SK-N-SH (cell line): ENCODE results near the gene PLK2. TPM values are rescaled to one million over a fixed set of nuclear protein-coding genes. Genes with fewer than 3 reads are reported as not detected.

ENCODE experiments used
- CTCF ChIA-PET: fragments of 300-600, 350-600 bp; formaldehyde crosslinking; extraction: SDS; loops from one replicate; lab custom pipeline; 2021; lab: Yijun Ruan, JAX
- POLR2A ChIA-PET: fragments of 350-600 bp; sonication (Branson Sonifier 250); formaldehyde crosslinking; extraction: SDS; loops from one replicate; lab custom pipeline; 2020; ENCODE audit warnings: antibody characterized with exemption, inconsistent platforms; lab: Yijun Ruan, JAX
- DNase-seq: peaks from one replicate; pipeline ENCODE4 v3.0.0; 2012
- H2AFZ ChIP-seq: fragments of 200-600 bp; sonication (generic); 2 replicates; pipeline ENCODE4 v1.8.1; 2016; ENCODE audit warnings: antibody characterized with exemption, mild to moderate bottlenecking, low read depth
- H3F3A ChIP-seq: fragments of 200-600 bp; sonication (generic); replicated peaks from 2 replicates; pipeline ENCODE3; 2016; ENCODE audit warnings: antibody characterized with exemption, mild to moderate bottlenecking; ENCODE audit not compliant: insufficient read depth
- H3K27ac ChIP-seq, 2 experiments: fragments of 200-500 bp in 1 of 2; fragments of 200-600 bp in 1 of 2; sonication (Bioruptor generic) in 1 of 2; sonication (generic), shearing (Covaris generic) in 1 of 2; 2 replicates each; pipeline versions ENCODE4 v1.5.1 to v1.6.1; 2014 to 2016; ENCODE audit warnings: low read depth in 2 of 2, inconsistent platforms in 1 of 2, low read length in 1 of 2, mild to moderate bottlenecking in 1 of 2, mixed read lengths in 1 of 2
- H3K27me3 ChIP-seq: fragments of 200-600 bp; sonication (generic), shearing (Covaris generic); 2 replicates; pipeline ENCODE4 v1.6.1; 2016; ENCODE audit warnings: mixed run types; ENCODE audit not compliant: insufficient read depth
- H3K36me3 ChIP-seq, 2 experiments: fragments of 200-500 bp in 1 of 2; fragments of 200-600 bp in 1 of 2; sonication (Bioruptor generic) in 1 of 2; sonication (generic) in 1 of 2; replicated peaks in 1 of 2; 2 replicates each; pipeline versions ENCODE3 to v1.5.1; 2014 to 2016; ENCODE audit warnings: low read length in 1 of 2, mild to moderate bottlenecking in 1 of 2; ENCODE audit not compliant: insufficient read depth in 2 of 2, control insufficient read depth in 1 of 2
- H3K4me1 ChIP-seq, 2 experiments: fragments of 200-500 bp in 1 of 2; fragments of 200-600 bp in 1 of 2; sonication (Bioruptor generic) in 1 of 2; sonication (generic), shearing (Covaris generic) in 1 of 2; 2 replicates each; pipeline versions ENCODE4 v1.5.1 to v1.6.1; 2014 to 2016; ENCODE audit warnings: low read depth in 1 of 2, low read length in 1 of 2, mixed run types in 1 of 2; ENCODE audit not compliant: insufficient read depth in 2 of 2, control insufficient read depth in 1 of 2
- H3K4me2 ChIP-seq: fragments of 200-600 bp; sonication (generic), shearing (Covaris generic); 2 replicates; pipeline ENCODE4 v1.6.1; 2017; ENCODE audit warnings: mixed run types
- H3K4me3 ChIP-seq, 2 experiments: fragments of 200-500 bp in 1 of 2; fragments of 200-600 bp in 1 of 2; sonication (Bioruptor generic) in 1 of 2; sonication (generic), shearing (Covaris generic) in 1 of 2; 2 replicates each; pipeline versions ENCODE4 v1.5.1 to v1.8.1; 2014 to 2016; ENCODE audit warnings: low read depth in 2 of 2, inconsistent platforms in 1 of 2, low read length in 1 of 2, mild to moderate bottlenecking in 1 of 2, mixed read lengths in 1 of 2, moderate library complexity in 1 of 2
- H3K79me2 ChIP-seq: fragments of 200-600 bp; sonication (generic); 2 replicates; pipeline ENCODE4 v1.8.1; 2017; ENCODE audit warnings: mild to moderate bottlenecking; ENCODE audit not compliant: insufficient read depth
- H3K9ac ChIP-seq: fragments of 200-600 bp; sonication (generic); 2 replicates; pipeline ENCODE4 v1.6.1; 2017; ENCODE audit warnings: mixed run types
- H3K9me2 ChIP-seq: fragments of 200-600 bp; sonication (generic); 2 replicates; pipeline ENCODE4 v1.6.1; 2017; ENCODE audit warnings: mixed run types
- H3K9me3 ChIP-seq: fragments of 200-600 bp; sonication (generic); 2 replicates; pipeline ENCODE4 v1.6.1; 2017; ENCODE audit warnings: mixed run types, mild to moderate bottlenecking, moderate library complexity
- H4K20me1 ChIP-seq: fragments of 200-600 bp; sonication (generic); 2 replicates; pipeline ENCODE4 v1.6.1; 2017; ENCODE audit warnings: mild to moderate bottlenecking, mixed run types; ENCODE audit not compliant: insufficient read depth
- FOSL2 ChIP-seq: IDR thresholded peaks from 2 replicates; pipeline ENCODE4 v1.4.0; 2012; ENCODE audit warnings: low read depth, mild to moderate bottlenecking, moderate library complexity, borderline replicate concordance
- GATA2 ChIP-seq: sonication (generic); formaldehyde crosslinking; IDR thresholded peaks from 2 replicates; pipeline ENCODE4 v1.5.0; 2020; ENCODE audit warnings: mild to moderate bottlenecking, missing genetic modification reagents
- JUND ChIP-seq: IDR thresholded peaks from 2 replicates; pipeline ENCODE4 v1.4.0; 2012
- NFIC ChIP-seq: IDR thresholded peaks from 2 replicates; pipeline ENCODE4 v1.4.0; 2012; ENCODE audit warnings: borderline replicate concordance
- POLR2AphosphoS5 ChIP-seq: IDR thresholded peaks from 2 replicates; pipeline ENCODE4 v1.6.1; 2012; ENCODE audit warnings: low read depth, low read length
- YY1 ChIP-seq: IDR thresholded peaks from 2 replicates; pipeline ENCODE4 v1.4.0; 2012; ENCODE audit warnings: low read depth, mild to moderate bottlenecking
- WGBS: methylation state at CpG from one replicate; pipeline ENCODE4 v1.1.6; 2017; ENCODE audit warnings: low lambda C conversion rate; 5-methylcytosine and 5-hydroxymethylcytosine counted together
- polyA plus RNA-seq, 3 experiments: library from polyadenylated mRNA; depleted of rRNA; stranded (reverse); fragments of >200 nt; gene quantifications; 2 replicates each; pipeline ENCODE4 v1.2.3, GENCODE V29; 2012
- TF ChIP-seq, protein P1 (sequence below): fragments of 150-350 bp; IDR thresholded peaks from 2 replicates; pipeline ENCODE4 v1.6.1; 2016; ENCODE audit warnings: mild to moderate bottlenecking, low read depth, low read length
- TF ChIP-seq, protein P2 (sequence below): IDR thresholded peaks from 2 replicates; pipeline ENCODE4; 2012
- TF ChIP-seq, protein P3 (sequence below): IDR thresholded peaks from 2 replicates; pipeline ENCODE4 v1.4.0; 2012; ENCODE audit warnings: low read depth, borderline replicate concordance

Gene PLK2
- polyA plus RNA-seq, 1 of the 3 experiments (the other 2 are of a cell fraction): 157 TPM

DNA sequence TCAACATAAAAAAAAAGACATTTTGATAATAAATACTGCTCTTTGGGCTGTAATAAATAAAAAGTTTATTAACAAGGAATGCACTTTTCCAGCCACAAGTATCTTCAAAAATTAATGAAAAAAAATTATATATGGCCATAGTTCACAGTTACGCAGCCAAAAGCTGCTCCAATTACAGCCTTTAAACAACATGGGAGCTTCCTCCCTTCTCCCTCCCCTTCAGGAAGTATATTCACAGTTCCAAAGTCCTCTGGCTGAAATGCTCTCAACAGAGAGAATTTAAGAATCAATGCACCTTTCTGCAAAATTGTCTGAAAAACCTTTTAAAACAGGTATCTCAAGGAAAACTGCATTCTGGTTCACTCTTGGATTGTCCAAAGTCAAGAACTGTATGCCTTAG lies 5.9 kb downstream of the PLK2 start:
- Histone ChIP-seq H3K27ac (peak overlapping the region in 1 of 2 experiments; percentile 87; a peak in 3 of 4 replicates), H3K27me3 (no peaks in the 10 kb centered on the region), H3K9me3 (no peaks in the 10 kb centered on the region), H4K20me1 (peaks cover 62% of the 10 kb centered on the region), H3K9me2 (no peaks in the 10 kb centered on the region), H3K4me2 (peak overlapping the region; percentile 87; the same call in 1 of the 2 replicates), H3K4me3 (peak overlapping the region; percentile 10 to 90; a peak in 2 of 4 replicates), H3K79me2 (peaks cover 54% of the 10 kb centered on the region), H3K4me1 (no peaks in the 10 kb centered on the region; a peak in 1 of 4 replicates), H3K9ac (peak overlapping the region; percentile 95; the same call in 1 of the 2 replicates), H2AFZ (no peak overlapping the region), H3F3A (peaks cover 73% of the 10 kb centered on the region), H3K36me3 (peaks cover 61 to 65% of the 10 kb centered on the region in 2 experiments)
- TF ChIP-seq GATA2 (CRISPR knock-in tag) (no peak), YY1 (no peak)
- POLR2A ChIA-PET: no interaction called here
- CTCF ChIA-PET: interaction anchor here (1.5 to 2.2 kb wide), 2 partner anchors 566 to 675 kb away, joined by 3 to 6 read pairs; no protein-coding TSS in a partner anchor
- 84% methylated on average over 1 of the region's 1 CpG for WGBS
- DNase-seq: no peak

DNA sequence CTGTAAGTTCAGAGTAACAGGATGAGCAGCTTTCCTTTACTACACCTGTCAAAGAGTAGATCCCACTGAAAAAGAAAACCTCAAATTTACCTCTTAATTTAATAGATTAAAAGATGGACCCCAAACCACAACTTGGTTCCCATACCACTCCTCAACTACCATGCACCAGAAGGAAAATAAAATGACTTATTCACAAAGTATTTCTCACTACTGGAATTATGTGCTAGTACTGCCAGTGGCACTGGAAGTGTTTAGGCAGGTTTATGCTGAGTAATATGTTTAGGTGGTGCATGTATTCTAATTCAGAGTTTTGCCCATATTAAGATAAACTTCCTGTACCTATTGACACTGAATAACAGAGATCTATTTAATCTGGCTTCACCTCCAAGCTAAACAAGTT lies 6.6 kb downstream of the PLK2 start:
- CTCF ChIA-PET: interaction anchor here (1.5 kb wide), 1 partner anchor 674 kb away, joined by 3 read pairs; no protein-coding TSS in a partner anchor
- no peaks in the 10 kb centered on the region for H3K9me3 ChIP-seq
- H3K27ac ChIP-seq: peak overlapping the region in 1 of 2 experiments; percentile 87; a peak in 3 of 4 replicates
- H3K36me3 ChIP-seq: peaks cover 56 to 60% of the 10 kb centered on the region in 2 experiments
- DNase-seq: no peak
- H3K4me2 ChIP-seq: no peak overlapping the region; the same call in 1 of the 2 replicates
- peaks cover 73% of the 10 kb centered on the region for H3F3A ChIP-seq
- no peaks in the 10 kb centered on the region for H3K9me2 ChIP-seq
- H3K27me3 ChIP-seq: no peaks in the 10 kb centered on the region
- POLR2A ChIA-PET: no interaction called here
- H3K9ac ChIP-seq: peak overlapping the region; percentile 6; the same call in 1 of the 2 replicates
- H3K79me2 ChIP-seq: peaks cover 47% of the 10 kb centered on the region
- peaks cover 55% of the 10 kb centered on the region for H4K20me1 ChIP-seq
- H2AFZ ChIP-seq: no peak overlapping the region
- TF ChIP-seq, protein P1, sequence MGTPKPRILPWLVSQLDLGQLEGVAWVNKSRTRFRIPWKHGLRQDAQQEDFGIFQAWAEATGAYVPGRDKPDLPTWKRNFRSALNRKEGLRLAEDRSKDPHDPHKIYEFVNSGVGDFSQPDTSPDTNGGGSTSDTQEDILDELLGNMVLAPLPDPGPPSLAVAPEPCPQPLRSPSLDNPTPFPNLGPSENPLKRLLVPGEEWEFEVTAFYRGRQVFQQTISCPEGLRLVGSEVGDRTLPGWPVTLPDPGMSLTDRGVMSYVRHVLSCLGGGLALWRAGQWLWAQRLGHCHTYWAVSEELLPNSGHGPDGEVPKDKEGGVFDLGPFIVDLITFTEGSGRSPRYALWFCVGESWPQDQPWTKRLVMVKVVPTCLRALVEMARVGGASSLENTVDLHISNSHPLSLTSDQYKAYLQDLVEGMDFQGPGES: no peak
- no peak for TF ChIP-seq FOSL2
- H3K4me1 ChIP-seq: no peaks in the 10 kb centered on the region; a peak in 1 of 4 replicates
- H3K4me3 ChIP-seq: no peak overlapping the region; a peak in 1 of 4 replicates

DNA sequence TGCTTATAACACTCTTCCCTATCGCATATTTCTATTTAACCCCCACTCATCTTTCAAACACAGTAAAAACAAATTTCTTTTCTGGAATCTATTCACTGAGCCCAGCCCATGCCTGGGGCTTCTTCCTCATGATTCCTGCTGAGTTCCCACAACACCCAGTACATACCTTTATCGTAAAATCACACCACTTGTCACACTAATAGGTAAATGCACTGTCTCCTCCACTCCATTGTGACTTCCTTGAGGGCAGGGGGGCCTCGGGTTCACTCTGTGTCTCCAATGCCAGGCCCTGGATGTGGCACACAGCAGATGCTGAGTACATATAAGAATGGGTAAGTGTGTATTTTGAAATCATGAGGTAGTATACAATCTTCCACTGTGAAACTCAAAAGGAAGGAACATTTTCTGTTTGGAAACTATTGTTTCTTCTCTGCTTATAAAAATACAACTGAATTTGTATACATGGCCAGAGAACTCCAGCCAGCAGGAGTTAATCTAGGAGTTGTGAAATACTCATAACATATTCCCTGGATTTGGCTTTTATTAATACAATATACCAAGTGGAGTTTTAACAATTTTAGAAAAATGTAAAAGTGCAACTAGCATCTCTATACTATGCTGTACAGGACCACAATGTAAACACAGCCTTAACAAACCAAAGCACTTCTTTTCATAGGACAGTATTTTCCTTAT lies 7.2 kb downstream of the PLK2 start:
- Histone ChIP-seq H3K36me3 (peaks cover 50 to 54% of the 10 kb centered on the region in 2 experiments), H3K79me2 (peaks cover 41% of the 10 kb centered on the region), H3K9me2 (no peaks in the 10 kb centered on the region), H3K4me2 (no peak overlapping the region), H3K27me3 (no peaks in the 10 kb centered on the region), H4K20me1 (peaks cover 49% of the 10 kb centered on the region), H3K27ac (peak overlapping the region in 1 of 2 experiments; percentile 87; a peak in 3 of 4 replicates), H3K9ac (no peak overlapping the region), H3K9me3 (no peaks in the 10 kb centered on the region), H2AFZ (no peak overlapping the region), H3K4me3 (no peak overlapping the region), H3F3A (peaks cover 69% of the 10 kb centered on the region), H3K4me1 (no peaks in the 10 kb centered on the region; a peak in 1 of 4 replicates)
- ChIA-PET CTCF (interaction anchor here (1.5 kb wide), 1 partner anchor 673 kb away, joined by 3 read pairs; no protein-coding TSS in a partner anchor), POLR2A (no interaction called here)
- TF ChIP-seq, protein P2, sequence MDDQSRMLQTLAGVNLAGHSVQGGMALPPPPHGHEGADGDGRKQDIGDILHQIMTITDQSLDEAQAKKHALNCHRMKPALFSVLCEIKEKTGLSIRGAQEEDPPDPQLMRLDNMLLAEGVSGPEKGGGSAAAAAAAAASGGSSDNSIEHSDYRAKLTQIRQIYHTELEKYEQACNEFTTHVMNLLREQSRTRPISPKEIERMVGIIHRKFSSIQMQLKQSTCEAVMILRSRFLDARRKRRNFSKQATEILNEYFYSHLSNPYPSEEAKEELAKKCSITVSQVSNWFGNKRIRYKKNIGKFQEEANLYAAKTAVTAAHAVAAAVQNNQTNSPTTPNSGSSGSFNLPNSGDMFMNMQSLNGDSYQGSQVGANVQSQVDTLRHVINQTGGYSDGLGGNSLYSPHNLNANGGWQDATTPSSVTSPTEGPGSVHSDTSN: peak; percentile 11; the same call in 1 of the 2 replicates
- peak; percentile 23; the same call in 1 of the 2 replicates for TF ChIP-seq JUND
- no peak for TF ChIP-seq NFIC
- TF ChIP-seq POLR2AphosphoS5: peak; percentile 48
- TF ChIP-seq, protein P3, sequence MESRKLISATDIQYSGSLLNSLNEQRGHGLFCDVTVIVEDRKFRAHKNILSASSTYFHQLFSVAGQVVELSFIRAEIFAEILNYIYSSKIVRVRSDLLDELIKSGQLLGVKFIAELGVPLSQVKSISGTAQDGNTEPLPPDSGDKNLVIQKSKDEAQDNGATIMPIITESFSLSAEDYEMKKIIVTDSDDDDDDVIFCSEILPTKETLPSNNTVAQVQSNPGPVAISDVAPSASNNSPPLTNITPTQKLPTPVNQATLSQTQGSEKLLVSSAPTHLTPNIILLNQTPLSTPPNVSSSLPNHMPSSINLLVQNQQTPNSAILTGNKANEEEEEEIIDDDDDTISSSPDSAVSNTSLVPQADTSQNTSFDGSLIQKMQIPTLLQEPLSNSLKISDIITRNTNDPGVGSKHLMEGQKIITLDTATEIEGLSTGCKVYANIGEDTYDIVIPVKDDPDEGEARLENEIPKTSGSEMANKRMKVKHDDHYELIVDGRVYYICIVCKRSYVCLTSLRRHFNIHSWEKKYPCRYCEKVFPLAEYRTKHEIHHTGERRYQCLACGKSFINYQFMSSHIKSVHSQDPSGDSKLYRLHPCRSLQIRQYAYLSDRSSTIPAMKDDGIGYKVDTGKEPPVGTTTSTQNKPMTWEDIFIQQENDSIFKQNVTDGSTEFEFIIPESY: peak; percentile 14; the same call in 1 of the 2 replicates
- 85% methylated on average over 3 of the region's 3 CpGs for WGBS
- no peak for DNase-seq
